A549 treated with CpdA at 1 μM for 4 hours (cell line): ENCODE results near the gene FBH1. TPM values are rescaled to one million over a fixed set of nuclear protein-coding genes. Genes with fewer than 3 reads are reported as not detected.

Experiments
- total RNA-seq: library from RNA; stranded (reverse); fragments of 200-300 nt; extraction: Qiagen RNA extraction; gene quantifications from 5 replicates; pipeline ENCODE4 v1.2.3, GENCODE V29; 2022; ENCODE audit warnings: low read depth

Gene FBH1
- 35.0 to 45.3 TPM (median 43.8 TPM) in 5 replicates for total RNA-seq

GRCh38 chr10:5889624-5890451 lies at the start of gene FBH1, which contains the start of gene ANKRD16:
Gene FBH1, plus strand, starts transcription at chr10:5890243. Its CDS starts 103 bp downstream, at chr10:5890346.
Gene ANKRD16, minus strand, starts transcription at chr10:5889893. Its CDS starts 539 bp downstream, at chr10:5889354.

GRCh38 chr10:5977471-5978229 lies 87.6 kb downstream of the FBH1 start, which contains the start of gene IL15RA:
Gene IL15RA, minus strand, starts transcription at chr10:5977543. Its CDS starts 51 bp downstream, at chr10:5977492.

Other genes starting within 250 kb of the FBH1 start
- gene ASB13, start 223.6 kb upstream of the FBH1 start, total RNA-seq, result 19.5 to 25.3 TPM (median 20.6 TPM) in 5 replicates
- gene TASOR2, start 205.4 kb upstream of the FBH1 start, total RNA-seq, result 30.0 to 44.1 TPM (median 38.8 TPM) in 5 replicates
- 202 to 279 TPM (median 207 TPM) in 5 replicates for gene GDI2, start 76.8 kb upstream of the FBH1 start, total RNA-seq
- gene ANKRD16, start 350 bp upstream of the FBH1 start, total RNA-seq, result 7.1 to 10.8 TPM (median 10.4 TPM) in 5 replicates
- 3.3 to 4.5 TPM (median 3.8 TPM) in 5 replicates for gene IL15RA, start 87.3 kb downstream of the FBH1 start, total RNA-seq
- not detected in 5 replicates for gene IL2RA, start 172.1 kb downstream of the FBH1 start, total RNA-seq
- gene RBM17, start 198.8 kb downstream of the FBH1 start, total RNA-seq, result 109 to 128 TPM (median 116 TPM) in 5 replicates